Diencephalon (tissue), 1 donor: ENCODE measurements around the gene PDE6C. TPM values are rescaled to one million over a fixed set of nuclear protein-coding genes. Genes with fewer than 3 reads are reported as not detected.

Source experiments
- total RNA-seq: library from RNA; depleted of rRNA; stranded (reverse); fragments of >200 nt; gene quantifications from one replicate; pipeline ENCODE4 v1.2.3, GENCODE V29; 2014

Gene PDE6C
- not detected for total RNA-seq

DNA sequence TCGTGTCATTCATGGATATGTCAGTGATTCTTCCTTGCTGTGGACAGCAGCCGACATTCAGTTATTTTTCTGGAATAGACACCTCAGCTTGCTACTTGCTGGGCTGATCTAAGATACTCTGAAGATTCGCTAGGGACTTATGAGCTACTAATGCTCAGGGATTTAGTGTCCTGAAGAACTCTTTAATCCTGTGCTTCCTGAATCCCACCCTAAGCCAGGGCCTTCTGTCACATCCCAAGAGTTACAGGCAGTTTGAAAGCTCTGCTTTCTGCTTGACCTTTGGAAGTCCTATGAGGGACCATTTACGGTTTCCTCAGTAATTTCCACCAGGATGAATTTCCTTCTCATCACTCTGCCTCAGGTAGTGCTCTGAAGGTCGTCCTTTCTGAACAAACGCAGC is at the start of gene PDE6C:
Gene PDE6C (plus strand): TSS at position 227 of the 400 bp plus-strand sequence. CDS start 189 bp downstream, outside the sequence.

GRCh38 chr10:93566435-93567276 is 45.7 kb upstream of the PDE6C start, which contains the start of gene FFAR4:
Gene FFAR4, plus strand, starts transcription at chr10:93566665. Its CDS starts 56 bp downstream, at chr10:93566721.

GRCh38 chr10:93601146-93601773 is 11.1 kb upstream of the PDE6C start, which contains the start of gene RBP4:
Gene RBP4, minus strand, starts transcription at chr10:93601235. Its CDS starts 207 bp downstream, at chr10:93601028.

DNA sequence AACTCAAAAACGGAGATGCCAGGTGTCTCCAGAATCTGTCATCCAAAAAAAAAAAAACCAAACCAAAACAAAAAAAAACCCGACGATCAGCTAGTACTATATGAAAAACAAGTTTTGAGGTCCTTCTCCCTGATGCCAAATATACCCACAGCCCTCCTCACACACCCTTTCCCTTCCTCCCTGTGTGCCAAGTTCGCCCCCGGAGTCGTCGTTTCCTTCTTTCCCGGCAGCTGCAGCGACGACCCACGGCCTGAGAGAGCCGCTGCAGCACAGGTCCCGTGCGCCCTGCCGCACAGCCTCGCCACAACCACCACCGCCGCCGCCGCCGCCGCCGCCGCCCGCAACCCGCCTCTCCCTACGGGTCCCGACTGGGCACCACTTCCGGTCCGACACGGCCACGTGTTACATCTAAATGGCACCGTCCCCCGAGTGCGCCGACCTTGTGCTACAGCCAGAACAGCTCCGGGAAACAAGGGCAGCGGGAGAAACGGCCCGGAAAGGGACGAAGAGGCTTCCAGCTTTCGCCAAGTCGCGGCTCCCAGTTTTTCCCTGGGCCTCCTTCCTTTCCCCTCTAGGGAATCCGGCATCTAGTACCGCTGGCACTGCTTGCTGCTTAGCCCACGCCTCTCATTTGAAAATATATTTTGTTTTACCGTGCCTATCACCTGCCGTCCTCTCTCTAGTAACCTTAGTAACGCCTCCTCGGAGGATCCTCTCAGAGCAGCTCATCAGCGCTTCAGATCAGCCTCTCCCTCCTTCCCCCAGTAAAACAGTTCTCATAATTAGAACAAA is 90.1 kb downstream of the PDE6C start, which contains the start of gene FRA10AC1:
Gene FRA10AC1 (minus strand): TSS at position 383 of the 792 bp plus-strand sequence. CDS start 2,486 bp downstream, outside the sequence.

Other genes with a start within 250 kb of the PDE6C start
- gene MYOF, start 130.2 kb upstream of the PDE6C start, total RNA-seq = 5.5 TPM
- 4.6 TPM for gene CEP55, start 115.9 kb upstream of the PDE6C start, total RNA-seq
- gene FFAR4, start 45.9 kb upstream of the PDE6C start, total RNA-seq = 1.2 TPM
- gene RBP4, start 11.3 kb upstream of the PDE6C start, total RNA-seq = 6.7 TPM
- gene FRA10AC1, start 90.1 kb downstream of the PDE6C start, total RNA-seq = 20.8 TPM
- 52.8 TPM for gene LGI1, start 145.4 kb downstream of the PDE6C start, total RNA-seq